Gastroesophageal sphincter (tissue), 3 donors: ENCODE results near the gene HIVEP3.

ENCODE experiments used
- POLR2A ChIP-seq, 2 donors: fragments of 450-650 bp; IDR thresholded peaks; one replicate each; pipeline ENCODE4 v1.6.1; 2017; ENCODE audit warnings: antibody characterized with exemption in 2 of 2, mild to moderate bottlenecking in 2 of 2, moderate library complexity in 1 of 2
- TF ChIP-seq, protein P1 (sequence below), 4 experiments: fragments of 200-600 bp in 2 of 4; fragments of 450-650 bp in 2 of 4; sonication (generic) in 1 of 4; IDR thresholded peaks; one replicate each; pipeline ENCODE4 v1.5.1; 2017 to 2019; ENCODE audit warnings: antibody characterized with exemption in 4 of 4, mild to moderate bottlenecking in 2 of 4, moderate library complexity in 2 of 4

DNA sequence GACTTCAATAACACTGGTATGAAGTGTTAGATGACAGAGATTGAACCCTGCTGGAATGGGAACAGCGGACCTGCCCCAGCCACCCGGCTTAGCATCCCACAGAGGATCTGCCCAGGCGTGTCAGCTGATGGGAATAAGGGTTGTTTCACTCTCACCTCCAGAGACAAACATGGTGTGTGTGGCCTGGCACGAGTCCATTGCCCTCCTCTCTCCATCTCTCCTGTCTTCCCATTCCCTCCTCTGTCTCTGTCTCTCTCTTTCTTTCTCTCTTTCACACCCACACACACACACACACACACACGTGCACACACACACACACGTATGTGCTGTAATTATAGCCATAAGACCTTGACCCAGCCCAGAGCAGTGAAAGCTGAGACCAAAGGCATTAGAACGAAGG lies 200.2 kb downstream of the HIVEP3 start:
- TF ChIP-seq, protein P1, sequence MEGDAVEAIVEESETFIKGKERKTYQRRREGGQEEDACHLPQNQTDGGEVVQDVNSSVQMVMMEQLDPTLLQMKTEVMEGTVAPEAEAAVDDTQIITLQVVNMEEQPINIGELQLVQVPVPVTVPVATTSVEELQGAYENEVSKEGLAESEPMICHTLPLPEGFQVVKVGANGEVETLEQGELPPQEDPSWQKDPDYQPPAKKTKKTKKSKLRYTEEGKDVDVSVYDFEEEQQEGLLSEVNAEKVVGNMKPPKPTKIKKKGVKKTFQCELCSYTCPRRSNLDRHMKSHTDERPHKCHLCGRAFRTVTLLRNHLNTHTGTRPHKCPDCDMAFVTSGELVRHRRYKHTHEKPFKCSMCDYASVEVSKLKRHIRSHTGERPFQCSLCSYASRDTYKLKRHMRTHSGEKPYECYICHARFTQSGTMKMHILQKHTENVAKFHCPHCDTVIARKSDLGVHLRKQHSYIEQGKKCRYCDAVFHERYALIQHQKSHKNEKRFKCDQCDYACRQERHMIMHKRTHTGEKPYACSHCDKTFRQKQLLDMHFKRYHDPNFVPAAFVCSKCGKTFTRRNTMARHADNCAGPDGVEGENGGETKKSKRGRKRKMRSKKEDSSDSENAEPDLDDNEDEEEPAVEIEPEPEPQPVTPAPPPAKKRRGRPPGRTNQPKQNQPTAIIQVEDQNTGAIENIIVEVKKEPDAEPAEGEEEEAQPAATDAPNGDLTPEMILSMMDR (IDR thresholded peaks at IDR 0.05): no peak
- no peak for TF ChIP-seq POLR2A (IDR thresholded peaks at IDR 0.05)
